Ascending aorta (tissue), 2 donors: ENCODE measurements around the gene TLCD3B. TPM values are rescaled to one million over a fixed set of nuclear protein-coding genes. Genes with fewer than 3 reads are reported as not detected.

Source experiments
- DNase-seq, 2 donors: peaks; one replicate each; pipeline ENCODE4 v3.0.0-alpha.2; 2019; ENCODE audit warnings: low spot score in 2 of 2
- H3K27ac ChIP-seq, 2 donors: fragments of 200-600 bp; sonication (generic); one replicate each; pipeline ENCODE4 v1.5.1; 2016 to 2017; ENCODE audit warnings: mild to moderate bottlenecking in 1 of 2
- H3K27me3 ChIP-seq: fragments of 200-600 bp; sonication (generic); one replicate; pipeline ENCODE4 v1.5.1; 2017
- H3K36me3 ChIP-seq, 2 donors: fragments of 200-600 bp; sonication (generic); one replicate each; pipeline ENCODE4 v1.5.1; 2016
- H3K4me1 ChIP-seq, 2 donors: fragments of 200-600 bp; sonication (generic); one replicate each; pipeline ENCODE4 v1.5.1; 2016 to 2017; ENCODE audit warnings: mild to moderate bottlenecking in 1 of 2
- H3K4me3 ChIP-seq, 2 donors: fragments of 200-600 bp; sonication (generic); one replicate each; pipeline ENCODE4 v1.5.1; 2016 to 2017; ENCODE audit warnings: mild to moderate bottlenecking in 1 of 2
- H3K9me3 ChIP-seq, 2 donors: fragments of 200-600 bp; sonication (generic); one replicate each; pipeline ENCODE4 v1.5.1; 2016
- intact Hi-C: fragments of 100-400 bp; cut with DNase I; formaldehyde crosslinking; loops from one replicate; pipeline ENCODE4 v1.15.1; 2023
- total RNA-seq: library from RNA; depleted of rRNA; stranded (reverse); fragments of >200 nt; gene quantifications from one replicate; pipeline ENCODE4 v1.1.0, GENCODE V29; 2016
- TF ChIP-seq, protein P1 (sequence below), 3 experiments: fragments of 200-600 bp in 2 of 3; fragments of 450-650 bp in 1 of 3; sonication (generic) in 2 of 3; IDR thresholded peaks; one replicate each; pipeline ENCODE4 v1.5.1; 2016 to 2019; ENCODE audit warnings: antibody characterized with exemption in 3 of 3, mild to moderate bottlenecking in 1 of 3, moderate library complexity in 1 of 3

Gene TLCD3B
- total RNA-seq, 1 donor from 2014 or later, result not detected

DNA sequence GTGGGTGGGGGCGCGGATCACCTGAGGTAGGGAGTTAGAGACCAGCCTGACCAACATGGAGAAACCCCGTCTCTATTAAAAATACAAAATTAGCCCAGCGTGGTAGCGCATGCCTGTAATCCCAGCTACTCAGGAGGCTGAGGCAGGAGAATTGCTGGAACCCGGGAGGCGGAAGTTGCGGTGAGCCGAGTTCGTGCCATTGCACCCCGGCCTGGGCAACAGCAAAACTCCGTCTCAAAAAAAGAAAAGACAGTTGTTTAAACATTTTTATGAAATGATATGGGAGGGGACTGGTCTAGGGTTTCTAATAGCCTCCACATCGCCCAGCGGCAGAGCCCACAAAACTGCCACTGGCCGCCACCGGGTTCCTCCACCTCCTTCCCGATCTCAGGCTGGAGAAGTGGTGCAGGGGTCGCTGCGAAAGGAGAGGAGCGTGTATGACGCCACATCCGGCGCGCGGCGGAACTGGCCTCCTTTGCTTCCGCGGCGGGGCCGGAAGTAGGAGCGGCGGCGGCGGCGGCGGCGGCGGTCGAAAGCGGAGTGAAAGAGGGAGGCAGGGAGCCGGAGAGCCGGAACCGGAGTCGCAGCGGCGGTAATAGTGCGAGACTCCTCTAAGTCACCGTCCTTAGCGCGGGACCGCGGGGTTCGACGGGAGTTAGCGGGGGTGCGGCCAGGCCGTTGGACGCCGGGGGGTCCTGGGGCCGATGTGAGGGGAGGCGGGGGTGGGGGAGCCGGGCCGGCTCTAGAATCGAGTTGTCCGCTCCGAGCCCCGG is 44.6 kb upstream of the TLCD3B start, which contains the start of gene PPP4C:
Gene PPP4C, plus strand, starts transcription at position 492 of the 773 bp plus-strand sequence. CDS start 384 bp downstream, outside the sequence.
- DNase-seq, result peak; percentile 46 to 95
- Histone ChIP-seq H3K27me3 (no peaks in the 10 kb centered on the region), H3K4me1 (peaks cover 6 to 19% of the 10 kb centered on the region in 2 donors), H3K36me3 (peaks cover 44 to 51% of the 10 kb centered on the region in 2 donors), H3K4me3 (peak within 1 kb of the TSS; percentile 69 to 96), H3K27ac (peak within 1 kb of the TSS; percentile 92 to 93), H3K9me3 (no peaks in the 10 kb centered on the region)
- intact Hi-C loops, result loop anchor here (1.0 to 2.0 kb wide), 2 partner anchors 10 to 15 kb away; partner anchors contain the start of genes ALDOA and TBX6
- TF ChIP-seq, protein P1, sequence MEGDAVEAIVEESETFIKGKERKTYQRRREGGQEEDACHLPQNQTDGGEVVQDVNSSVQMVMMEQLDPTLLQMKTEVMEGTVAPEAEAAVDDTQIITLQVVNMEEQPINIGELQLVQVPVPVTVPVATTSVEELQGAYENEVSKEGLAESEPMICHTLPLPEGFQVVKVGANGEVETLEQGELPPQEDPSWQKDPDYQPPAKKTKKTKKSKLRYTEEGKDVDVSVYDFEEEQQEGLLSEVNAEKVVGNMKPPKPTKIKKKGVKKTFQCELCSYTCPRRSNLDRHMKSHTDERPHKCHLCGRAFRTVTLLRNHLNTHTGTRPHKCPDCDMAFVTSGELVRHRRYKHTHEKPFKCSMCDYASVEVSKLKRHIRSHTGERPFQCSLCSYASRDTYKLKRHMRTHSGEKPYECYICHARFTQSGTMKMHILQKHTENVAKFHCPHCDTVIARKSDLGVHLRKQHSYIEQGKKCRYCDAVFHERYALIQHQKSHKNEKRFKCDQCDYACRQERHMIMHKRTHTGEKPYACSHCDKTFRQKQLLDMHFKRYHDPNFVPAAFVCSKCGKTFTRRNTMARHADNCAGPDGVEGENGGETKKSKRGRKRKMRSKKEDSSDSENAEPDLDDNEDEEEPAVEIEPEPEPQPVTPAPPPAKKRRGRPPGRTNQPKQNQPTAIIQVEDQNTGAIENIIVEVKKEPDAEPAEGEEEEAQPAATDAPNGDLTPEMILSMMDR (IDR thresholded peaks at IDR 0.05), result peak in 1 of 3 experiments; percentile 17

DNA sequence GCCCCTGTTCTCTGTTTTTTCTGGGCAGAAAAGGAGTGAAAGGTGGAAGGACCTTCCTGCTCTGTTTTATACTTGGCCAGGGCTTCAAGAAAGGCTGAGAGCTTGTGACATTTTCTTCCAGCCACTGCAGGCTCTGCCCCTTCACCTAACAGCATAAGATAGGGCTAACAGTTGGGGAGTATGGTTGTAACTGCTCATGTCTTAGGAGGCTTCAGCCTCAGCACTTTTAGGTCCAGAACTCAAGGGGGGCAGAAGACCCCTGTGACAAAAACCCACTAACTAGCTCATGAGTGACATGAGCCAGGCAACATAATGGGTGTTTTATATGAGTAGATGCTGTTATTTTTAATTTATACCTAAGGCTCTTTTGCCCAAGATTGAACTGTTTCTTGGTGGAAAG is 39.4 kb upstream of the TLCD3B start:
- Histone ChIP-seq H3K27ac (peak overlapping the region in 1 of 2 donors; percentile 14), H3K4me1 (peaks cover 18 to 43% of the 10 kb centered on the region in 2 donors)

GRCh38 chr16:30069611-30070462 is 38.8 kb upstream of the TLCD3B start:
- Histone ChIP-seq H3K27ac (peak overlapping the region; percentile 14 to 31), H3K4me1 (peaks cover 18 to 38% of the 10 kb centered on the region in 2 donors), H3K9me3 (no peaks in the 10 kb centered on the region), H3K36me3 (peaks cover 55 to 63% of the 10 kb centered on the region in 2 donors), H3K27me3 (no peaks in the 10 kb centered on the region), H3K4me3 (peak overlapping the region in 1 of 2 donors; percentile 7)
- no peak for DNase-seq
- TF ChIP-seq, protein P1 (IDR thresholded peaks at IDR 0.05), result no peak
- intact Hi-C loops, result loop anchor here (5.0 to 10.0 kb wide), 3 partner anchors 248 to 585 kb away; partner anchors contain the start of genes FBRS, MAZ, MVP and PRR14

More for the DNA sequence above, 39.4 kb upstream of the TLCD3B start:
- Histone ChIP-seq H3K9me3 (no peaks in the 10 kb centered on the region), H3K36me3 (peaks cover 55 to 63% of the 10 kb centered on the region in 2 donors), H3K27me3 (no peaks in the 10 kb centered on the region), H3K4me3 (peak overlapping the region in 1 of 2 donors; percentile 7)
- TF ChIP-seq, protein P1 (IDR thresholded peaks at IDR 0.05), result no peak
- no peak for DNase-seq
- intact Hi-C loops, result no loop called here

DNA sequence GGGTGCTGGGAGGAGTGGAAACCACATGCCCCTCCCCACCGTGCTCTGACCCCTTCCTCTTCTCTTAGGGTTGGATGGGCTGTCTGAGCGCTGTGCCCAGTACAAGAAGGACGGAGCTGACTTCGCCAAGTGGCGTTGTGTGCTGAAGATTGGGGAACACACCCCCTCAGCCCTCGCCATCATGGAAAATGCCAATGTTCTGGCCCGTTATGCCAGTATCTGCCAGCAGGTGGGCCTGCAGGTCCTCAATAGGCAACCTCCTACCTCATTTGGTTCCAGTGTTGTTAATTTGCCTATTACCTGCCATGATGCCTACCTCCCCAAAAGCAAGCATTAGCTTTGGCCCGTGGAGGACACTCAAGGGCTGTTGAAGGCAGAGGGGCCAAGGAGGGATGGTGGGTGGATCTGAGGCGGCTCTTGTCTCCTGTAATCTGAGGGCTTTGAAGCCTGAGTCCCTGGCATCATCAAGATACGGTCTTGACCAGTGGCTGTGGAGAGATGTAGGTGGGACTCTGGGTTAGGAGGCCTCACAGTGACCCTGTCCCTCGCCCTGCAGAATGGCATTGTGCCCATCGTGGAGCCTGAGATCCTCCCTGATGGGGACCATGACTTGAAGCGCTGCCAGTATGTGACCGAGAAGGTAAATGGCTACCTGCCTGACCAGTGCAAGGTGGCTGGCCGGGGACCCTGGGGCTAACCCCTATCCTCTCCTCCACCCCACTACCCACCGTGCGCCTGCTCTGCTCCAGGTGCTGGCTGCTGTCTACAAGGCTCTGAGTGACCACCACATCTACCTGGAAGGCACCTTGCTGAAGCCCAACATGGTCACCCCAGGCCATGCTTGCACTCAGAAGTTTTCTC is 37.9 kb upstream of the TLCD3B start:
- TF ChIP-seq, protein P1 (IDR thresholded peaks at IDR 0.05), result peak in 2 of 3 experiments; percentile 12 to 16
- Histone ChIP-seq H3K27ac (peak overlapping the region; percentile 42 to 48), H3K27me3 (no peaks in the 10 kb centered on the region), H3K4me3 (peak overlapping the region in 1 of 2 donors; percentile 92), H3K4me1 (peaks cover 18 to 38% of the 10 kb centered on the region in 2 donors), H3K9me3 (no peaks in the 10 kb centered on the region), H3K36me3 (peaks cover 55 to 63% of the 10 kb centered on the region in 2 donors)
- no peak for DNase-seq
- intact Hi-C loops, result loop anchor here (5.0 to 10.0 kb wide), 3 partner anchors 247 to 586 kb away; partner anchors contain the start of genes FBRS, MAZ, MVP and PRR14
